Loucy (cell line): ENCODE results near the gene TMCO6.

Experiments
- CTCF ChIP-seq: fragments of 200-600 bp; sonication (generic); conservative IDR thresholded peaks from 2 replicates; pipeline ENCODE4 v1.5.1; 2014; ENCODE audit warnings: mild to moderate bottlenecking, antibody characterized with exemption, low read length
- EZH2phosphoT487 ChIP-seq: fragments of 200-600 bp; IDR thresholded peaks from 2 replicates; pipeline ENCODE4 v1.6.1; 2018; ENCODE audit warnings: antibody characterized with exemption, mild to moderate bottlenecking, moderate library complexity, borderline replicate concordance

GRCh38 chr5:140635291-140636257, 3.7 kb upstream of the TMCO6 start:
- TF ChIP-seq CTCF (no peak), EZH2phosphoT487 (no peak)
